Activated T-cell treated with anti-CD3 and anti-CD28 coated beads for 48 hours (primary cell): ENCODE data around the gene ASPN.

Source experiments
- DNase-seq: peaks from one replicate; pipeline ENCODE4 v3.0.0-alpha.2; 2020; ENCODE audit warnings: low read depth

Gene ASPN

GRCh38 chr9:92468206-92468605 is 14.1 kb downstream of the ASPN start:
- DNase-seq = no peak

GRCh38 chr9:92467511-92467910 is 14.8 kb downstream of the ASPN start:
- no peak for DNase-seq

- no peak for DNase-seq
Measured at GRCh38 chr9:92467041-92467440, 15.3 kb downstream of the ASPN start.

- DNase-seq = no peak
Measured at GRCh38 chr9:92463984-92464383, 18.3 kb downstream of the ASPN start.

GRCh38 chr9:92463387-92463786 is 18.9 kb downstream of the ASPN start:
- no peak for DNase-seq

- DNase-seq = no peak
Measured at GRCh38 chr9:92457576-92457975, 24.7 kb downstream of the ASPN start.

GRCh38 chr9:92455217-92455616 is 27.1 kb downstream of the ASPN start:
- DNase-seq = no peak

- DNase-seq = no peak
Measured at GRCh38 chr9:92446536-92446935, 35.8 kb downstream of the ASPN start.

GRCh38 chr9:92444841-92445240 is 37.5 kb downstream of the ASPN start:
- no peak for DNase-seq

GRCh38 chr9:92440751-92441046 is 41.6 kb downstream of the ASPN start:
- DNase-seq = no peak

- DNase-seq = no peak
Measured at GRCh38 chr9:92439921-92440750, 42.2 kb downstream of the ASPN start.

DNA sequence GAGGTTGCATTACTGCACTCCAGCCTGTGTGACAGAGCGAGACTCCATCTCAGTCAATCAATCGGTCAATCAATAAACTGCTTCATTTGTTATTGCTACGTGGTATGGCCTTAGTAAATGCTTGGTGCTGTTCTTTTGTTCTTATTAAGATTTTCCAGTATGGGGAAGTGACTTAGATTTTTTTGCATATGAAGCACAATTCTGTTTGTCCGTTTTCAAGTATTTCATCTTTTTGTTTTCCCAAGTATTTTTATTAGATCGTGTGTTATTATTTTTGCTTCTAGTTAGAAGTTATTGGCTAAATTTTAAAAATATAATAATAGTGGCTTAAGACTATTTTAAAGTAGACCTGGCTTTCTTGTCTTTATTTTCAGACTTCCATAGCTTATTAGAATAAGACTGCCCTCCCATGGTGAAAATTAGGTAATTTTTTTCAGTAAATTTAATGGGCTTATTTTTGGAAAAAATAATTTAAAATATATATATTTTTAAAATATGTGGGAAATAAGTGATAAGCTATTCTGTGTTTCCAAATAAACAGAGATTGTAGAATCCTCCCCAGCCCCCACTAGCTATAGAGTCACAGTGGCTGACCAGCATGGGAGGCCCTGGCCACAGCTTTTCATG is 43.3 kb downstream of the ASPN start:
- DNase-seq = no peak

- no peak for DNase-seq
Measured at GRCh38 chr9:92435263-92435662, 47.0 kb downstream of the ASPN start.

DNA sequence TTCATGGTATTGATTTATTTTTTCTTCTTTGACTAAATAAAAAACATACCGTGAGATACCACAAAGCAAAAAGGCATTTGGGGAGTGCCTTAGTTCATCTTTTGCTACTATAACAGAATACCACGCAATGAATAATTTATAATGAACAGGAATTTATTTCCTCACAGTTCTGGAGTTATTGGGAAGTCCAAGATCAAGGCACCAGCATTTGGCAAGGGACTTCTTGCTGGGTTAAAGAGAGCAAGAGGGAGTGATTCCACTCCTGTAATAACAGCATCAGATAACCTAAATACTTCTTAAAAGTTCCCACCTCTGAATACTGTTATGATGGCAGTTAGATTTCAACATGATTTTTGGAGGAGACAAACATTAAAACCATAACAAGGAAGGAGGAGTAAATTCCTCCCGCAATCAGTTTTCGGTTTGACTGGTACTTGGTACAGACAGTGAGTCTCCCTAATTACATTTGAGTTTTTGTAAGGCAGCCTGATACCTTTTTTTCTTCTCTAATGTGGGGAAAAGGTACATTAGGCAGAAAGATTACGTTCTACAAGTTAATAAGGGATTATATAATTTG is 49.2 kb downstream of the ASPN start:
- DNase-seq = no peak

DNA sequence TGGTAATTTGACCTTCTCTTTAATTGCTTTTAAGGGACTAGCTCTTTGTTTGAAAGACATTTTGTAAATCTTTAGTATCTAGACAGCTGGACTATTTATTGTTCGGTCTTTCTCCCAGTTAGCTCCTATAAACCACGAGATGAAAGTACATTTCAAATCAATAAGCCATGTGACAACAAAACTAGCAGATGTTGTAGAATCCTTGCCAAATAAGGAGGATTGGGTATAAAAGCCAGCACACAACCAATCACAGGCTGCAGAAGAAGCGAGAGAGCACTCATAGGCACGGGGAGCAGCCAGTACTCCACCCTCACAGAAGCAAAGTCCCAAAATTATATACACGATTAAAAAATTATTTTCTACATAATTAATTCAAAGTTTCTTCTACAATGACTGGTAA is 50.0 kb downstream of the ASPN start:
- no peak for DNase-seq

GRCh38 chr9:92429836-92430235 is 52.5 kb downstream of the ASPN start:
- no peak for DNase-seq

- no peak for DNase-seq
Measured at GRCh38 chr9:92426501-92427145, 55.7 kb downstream of the ASPN start.

DNA sequence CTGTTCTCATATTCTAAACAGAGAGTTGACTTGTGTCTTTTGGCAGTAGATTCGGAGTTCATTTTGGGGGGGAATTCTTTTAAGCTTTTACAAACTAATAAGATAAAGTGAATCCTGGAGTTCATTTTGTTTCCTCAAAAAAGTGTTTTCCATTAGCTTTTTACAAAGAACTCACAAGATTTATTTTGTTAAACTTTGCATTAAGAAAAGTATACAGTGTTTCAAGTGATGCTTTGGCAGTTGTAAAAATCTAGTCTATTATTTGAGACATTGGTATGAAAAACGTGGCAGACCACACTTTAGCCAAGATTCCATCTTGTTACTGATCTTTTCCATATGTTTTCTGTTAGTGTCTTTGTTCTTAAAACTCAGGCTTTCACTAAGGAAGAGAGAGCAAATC is 56.8 kb downstream of the ASPN start:
- no peak for DNase-seq

GRCh38 chr9:92424340-92424739 is 58.0 kb downstream of the ASPN start, which contains the start of gene OMD:
Gene OMD (minus strand): TSS chr9:92424471. CDS start chr9:92417558, 6,913 bp downstream.
- no peak for DNase-seq

- no peak for DNase-seq
Measured at GRCh38 chr9:92423612-92424011, 58.7 kb downstream of the ASPN start.

GRCh38 chr9:92422611-92423338 is 59.5 kb downstream of the ASPN start:
- no peak for DNase-seq

GRCh38 chr9:92414566-92414965 is 67.7 kb downstream of the ASPN start:
- no peak for DNase-seq
